GM18526 (cell line): ENCODE results near the gene VTCN1.

Experiments
- POLR2A ChIP-seq: IDR thresholded peaks from 3 replicates; pipeline ENCODE4 v1.6.1; 2011; ENCODE audit not compliant: insufficient read length; ENCODE audit errors: extremely low read depth

VTCN1 gene

DNA sequence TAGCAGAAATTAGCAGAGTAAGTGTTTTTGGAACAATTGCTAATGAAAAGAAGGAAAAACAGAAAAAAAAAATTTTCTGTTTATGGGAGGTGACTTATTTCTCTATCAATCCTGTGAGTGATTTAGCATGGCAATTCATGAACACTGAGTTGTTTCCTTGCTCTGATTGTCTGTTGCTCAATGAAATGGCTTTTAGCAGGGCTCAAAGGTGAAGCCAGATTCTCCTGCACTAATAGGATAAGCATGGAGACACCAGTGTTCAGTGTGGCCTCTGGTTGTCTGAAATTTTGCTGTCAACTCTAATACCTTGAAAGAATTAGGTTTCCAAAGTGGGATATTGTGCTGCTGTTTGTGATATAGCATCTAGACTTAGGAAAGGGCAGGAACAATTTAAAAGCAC lies 105.0 kb downstream of the VTCN1 start:
- TF ChIP-seq POLR2A, result no peak

DNA sequence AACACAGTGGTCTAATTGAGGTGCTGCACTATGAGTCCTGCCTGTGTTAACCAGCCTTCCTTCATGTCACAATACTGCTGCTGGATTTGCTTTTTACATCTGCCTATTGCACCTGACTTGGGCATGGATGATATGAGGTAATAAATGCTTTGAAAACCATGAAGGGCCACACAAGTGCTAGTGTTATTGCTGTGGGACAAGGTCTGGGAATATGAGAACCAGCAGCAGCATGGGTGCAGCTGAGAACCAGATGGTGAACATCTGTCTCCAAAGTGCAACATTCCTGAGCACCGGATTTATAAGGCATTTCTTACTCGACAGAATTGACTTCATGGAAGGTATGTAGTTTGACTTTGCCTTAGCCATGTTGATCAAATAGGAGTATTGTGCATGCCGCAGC lies 105.7 kb downstream of the VTCN1 start:
- TF ChIP-seq POLR2A, result no peak

GRCh38 chr1:117101334-117101733 lies 109.4 kb downstream of the VTCN1 start:
- TF ChIP-seq POLR2A, result no peak

- no peak for TF ChIP-seq POLR2A
These were observed 112.3 kb downstream of the VTCN1 start for GRCh38 chr1:117098287-117098890.

DNA sequence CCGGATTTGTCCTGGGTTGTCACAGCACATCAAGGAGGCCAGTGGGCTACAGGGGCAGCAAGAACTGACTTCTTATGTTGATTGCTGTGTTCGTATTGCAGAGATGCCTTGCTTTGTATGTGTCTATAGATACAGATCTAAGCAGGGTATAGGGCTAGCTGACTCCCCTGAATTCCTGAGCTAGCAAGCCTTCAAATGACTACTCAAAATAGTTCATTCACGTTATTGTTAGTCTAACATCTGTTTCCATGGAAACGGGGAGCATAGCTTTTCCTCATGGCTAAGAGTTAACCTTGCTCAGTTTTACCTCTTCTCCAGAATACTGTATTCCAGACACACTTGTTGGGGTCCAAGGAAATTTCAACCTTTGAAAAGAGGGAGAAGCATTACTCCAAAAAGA lies 113.3 kb downstream of the VTCN1 start:
- no peak for TF ChIP-seq POLR2A

DNA sequence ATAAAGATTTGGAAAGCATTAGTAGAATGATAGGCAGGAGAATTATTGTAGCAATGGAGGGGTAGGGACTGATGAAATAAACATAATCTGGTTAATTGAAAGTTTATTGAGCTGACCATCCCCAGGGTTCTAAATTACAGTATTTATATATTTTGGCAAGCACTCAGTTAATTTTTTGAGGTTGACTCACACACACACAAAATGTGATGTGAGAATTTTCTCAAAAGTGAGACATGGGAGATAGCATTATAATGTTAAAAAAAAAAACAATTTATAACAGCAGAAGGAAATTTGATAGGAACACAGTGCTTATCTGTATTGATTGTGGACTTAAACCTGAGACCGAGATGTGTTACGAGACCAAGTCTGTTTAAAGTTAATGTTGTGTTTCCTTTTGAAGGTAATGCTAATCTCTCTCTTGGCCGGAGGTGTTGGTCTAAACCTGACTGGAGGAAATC lies 113.7 kb downstream of the VTCN1 start:
- no peak for TF ChIP-seq POLR2A

DNA sequence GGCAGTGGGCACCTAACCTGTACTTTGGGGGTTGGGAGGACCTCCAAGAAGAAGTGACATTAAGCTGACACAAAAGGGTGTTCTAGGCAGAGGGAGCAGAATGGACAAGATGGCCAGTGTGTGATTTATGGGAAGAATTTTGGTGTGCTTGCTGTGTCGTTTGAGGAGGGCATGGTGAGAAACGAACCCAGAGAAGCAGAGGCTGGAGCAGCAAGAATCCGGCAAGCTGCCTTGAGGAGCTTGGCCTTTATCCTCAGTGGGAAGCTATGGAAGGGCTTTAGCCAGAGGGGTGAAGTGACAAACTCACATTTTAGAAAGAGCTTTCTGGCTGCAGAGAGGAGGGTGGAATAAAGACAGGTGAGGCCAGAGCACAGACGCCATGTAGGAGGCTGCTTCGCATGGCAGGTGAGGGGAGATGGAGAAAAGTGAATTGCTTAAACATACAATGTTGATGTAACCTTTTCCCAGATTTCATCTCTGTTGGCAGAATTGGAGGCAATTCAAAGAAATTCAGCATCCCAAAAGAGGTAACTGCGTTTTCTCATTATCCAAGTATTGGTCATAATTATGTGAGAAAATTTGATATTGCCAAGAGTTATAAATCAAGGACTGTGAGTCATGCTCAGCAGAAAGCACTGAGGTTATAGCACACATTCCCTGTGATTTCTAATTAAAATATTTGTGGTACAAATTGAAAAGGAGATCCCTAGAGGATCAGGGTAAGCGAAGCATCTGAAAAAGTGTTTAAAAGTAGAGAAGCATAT lies 115.7 kb downstream of the VTCN1 start:
- TF ChIP-seq POLR2A, result no peak

DNA sequence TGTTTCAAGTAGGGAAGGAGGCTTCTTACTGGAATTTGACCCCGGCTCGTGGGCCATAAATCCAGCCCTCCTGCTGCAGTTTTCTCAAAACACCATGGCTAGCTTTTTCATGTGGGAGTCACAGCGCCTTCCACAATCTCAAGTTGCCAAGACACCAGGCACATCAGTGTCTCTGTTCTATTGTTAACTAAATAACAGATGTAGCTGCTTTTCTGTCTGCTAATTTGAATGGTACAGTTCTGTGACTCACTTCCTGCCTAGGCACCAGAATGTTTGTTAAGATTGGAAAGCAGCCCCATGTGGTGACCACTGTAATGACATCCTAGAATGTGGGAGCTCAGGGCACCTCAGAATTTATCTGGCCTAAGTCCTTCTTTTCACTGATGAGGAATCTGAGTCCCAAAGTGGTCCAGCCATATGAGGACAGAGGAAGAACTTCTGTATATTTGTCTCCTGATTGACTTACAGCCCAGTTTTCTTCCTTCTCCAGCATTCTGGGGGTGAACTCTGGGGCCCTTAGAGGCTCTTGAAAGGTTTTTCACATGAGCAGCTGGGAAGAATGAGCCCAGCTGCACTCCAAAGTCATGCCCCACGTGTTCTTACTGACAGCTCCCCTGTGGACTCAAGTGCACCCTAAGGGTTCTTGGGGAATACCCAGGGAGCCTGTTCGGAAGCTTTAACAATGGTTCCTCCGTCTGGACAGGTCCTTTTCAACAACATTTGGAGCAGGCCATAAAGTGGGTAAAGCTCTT lies 116.7 kb downstream of the VTCN1 start:
- no peak for TF ChIP-seq POLR2A
